ENCODE measurements around the gene TNFAIP8L1.
A peak's percentile ranks its signal among the peaks of the same experiment; 100 is the strongest.

The TNFAIP8L1 gene

GRCh38 chr19:4613254-4613751 lies 26.0 kb upstream of the TNFAIP8L1 start:
- no peak for DNase-seq

- no peak for DNase-seq
Observed at GRCh38 chr19:4618019-4618418, 21.3 kb upstream of the TNFAIP8L1 start.

GRCh38 chr19:4619668-4620294 lies 19.5 kb upstream of the TNFAIP8L1 start:
- DNase-seq, result no peak

- no peak for DNase-seq
Observed at GRCh38 chr19:4620675-4621074, 18.6 kb upstream of the TNFAIP8L1 start.

- no peak for DNase-seq
Observed at GRCh38 chr19:4622695-4623421, 16.5 kb upstream of the TNFAIP8L1 start.

GRCh38 chr19:4624301-4624700 lies 15.0 kb upstream of the TNFAIP8L1 start:
- DNase-seq, result no peak

- DNase-seq, result no peak
Observed at GRCh38 chr19:4624733-4625362, 14.5 kb upstream of the TNFAIP8L1 start.

- DNase-seq, result peak; percentile 52
Observed at GRCh38 chr19:4633140-4633967, 6.0 kb upstream of the TNFAIP8L1 start.

GRCh38 chr19:4635754-4636116 lies 3.6 kb upstream of the TNFAIP8L1 start:
- no peak for DNase-seq

GRCh38 chr19:4636151-4636717 lies 3.1 kb upstream of the TNFAIP8L1 start:
- peak; percentile 58 for DNase-seq

GRCh38 chr19:4636761-4637160 lies 2.6 kb upstream of the TNFAIP8L1 start:
- no peak for DNase-seq

- DNase-seq, result no peak
Observed at GRCh38 chr19:4638317-4638716, 999 bp upstream of the TNFAIP8L1 start.

GRCh38 chr19:4639531-4640246 lies 373 bp downstream of the TNFAIP8L1 start:
- no peak for DNase-seq

GRCh38 chr19:4640247-4641000 lies 1.1 kb downstream of the TNFAIP8L1 start:
- DNase-seq, result no peak

- no peak for DNase-seq
Observed at GRCh38 chr19:4641132-4641531, 1.8 kb downstream of the TNFAIP8L1 start.

GRCh38 chr19:4642625-4643024 lies 3.3 kb downstream of the TNFAIP8L1 start:
- DNase-seq, result no peak

GRCh38 chr19:4645718-4646117 lies 6.4 kb downstream of the TNFAIP8L1 start:
- no peak for DNase-seq

GRCh38 chr19:4647676-4648644 lies 8.6 kb downstream of the TNFAIP8L1 start:
- no peak for DNase-seq

GRCh38 chr19:4649392-4650047 lies 10.2 kb downstream of the TNFAIP8L1 start:
- no peak for DNase-seq

- no peak for DNase-seq
Observed at GRCh38 chr19:4650159-4650558, 10.8 kb downstream of the TNFAIP8L1 start.
